GM21576 (cell line): Measurements from ENCODE around the gene CTNNA3.
"Not testable (repeated sequence)": the region's sequence is repeated elsewhere in the genome, so short reads cannot be mapped to it uniquely, and the experiment has no call there.

Experiments
- ATAC-seq: cut with Tn5 transposase; IDR thresholded peaks from one replicate; pipeline ENCODE4 v1.9.1; 2021; ENCODE audit warnings: mild to moderate bottlenecking, moderate library complexity; ENCODE audit not compliant: unreplicated experiment

The CTNNA3 gene

DNA sequence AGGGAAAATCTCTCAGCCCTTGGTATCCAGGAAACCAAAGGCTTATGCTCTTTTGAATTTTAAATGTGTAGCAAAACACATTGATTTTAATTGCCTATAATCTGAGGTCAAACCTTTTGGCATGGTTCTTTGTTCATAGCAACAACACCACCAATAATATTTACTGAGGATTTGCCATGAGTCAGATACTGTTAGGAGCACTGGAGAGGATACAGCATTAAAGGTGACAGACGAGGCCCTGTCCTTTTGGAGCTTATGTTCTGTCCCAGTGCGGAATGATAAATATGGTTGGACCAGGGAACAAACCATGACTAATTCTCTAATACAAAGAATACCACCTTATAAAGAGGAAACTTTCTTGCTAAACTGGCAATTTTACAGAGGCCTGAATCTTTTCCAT, 176.6 kb downstream of the CTNNA3 start:
- no peak for ATAC-seq

- ATAC-seq, result no peak
Measured at GRCh38 chr10:67518756-67519155, 177.2 kb downstream of the CTNNA3 start.

GRCh38 chr10:67518043-67518442, 178.0 kb downstream of the CTNNA3 start:
- ATAC-seq, result no peak

DNA sequence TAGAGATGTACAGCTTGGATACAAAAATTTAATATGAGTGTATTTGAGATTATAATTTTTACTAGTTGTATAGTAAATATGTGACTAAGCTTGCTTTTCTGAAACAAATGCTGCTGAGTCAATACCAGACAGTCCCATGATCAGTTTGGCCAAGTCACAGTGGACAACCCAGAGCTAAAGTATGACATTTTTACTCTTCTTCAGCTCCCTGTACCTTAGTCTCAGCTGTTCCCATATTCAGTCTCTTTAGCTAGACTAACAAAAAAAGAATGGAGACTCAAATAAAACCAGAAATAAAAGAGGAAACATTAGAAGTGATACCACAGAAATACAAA, 189.3 kb downstream of the CTNNA3 start:
- ATAC-seq, result no peak

DNA sequence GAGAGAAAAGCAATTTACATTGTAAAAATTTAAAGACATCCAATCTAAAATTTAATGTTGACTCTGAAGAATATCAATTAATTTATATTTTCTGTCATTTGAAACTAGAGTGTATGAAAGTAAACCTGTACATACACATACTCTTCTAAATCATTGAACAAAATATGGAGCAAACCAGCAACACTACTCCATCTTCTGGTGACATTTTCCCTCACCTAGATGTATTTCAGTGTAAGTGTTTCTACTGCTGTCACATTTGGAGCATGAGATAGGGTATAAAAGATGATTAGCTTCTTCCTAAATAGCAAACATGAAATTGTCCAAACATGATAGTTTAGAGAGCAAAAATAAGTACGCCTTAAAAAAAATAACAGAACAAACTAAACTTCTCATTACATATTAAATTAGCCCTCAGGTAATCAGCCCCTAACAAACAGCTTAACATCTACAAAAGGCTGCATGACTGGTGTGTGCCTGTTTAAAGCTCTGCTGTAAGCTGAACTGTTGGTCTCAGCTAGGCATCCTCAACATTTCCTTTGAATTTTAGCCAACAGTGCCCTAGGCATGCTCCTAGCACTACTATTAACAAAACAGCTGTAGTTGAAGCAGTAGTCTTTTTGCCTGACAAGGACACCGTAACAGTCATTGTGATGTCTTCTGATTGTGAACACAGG, 189.8 kb downstream of the CTNNA3 start:
- no peak for ATAC-seq

DNA sequence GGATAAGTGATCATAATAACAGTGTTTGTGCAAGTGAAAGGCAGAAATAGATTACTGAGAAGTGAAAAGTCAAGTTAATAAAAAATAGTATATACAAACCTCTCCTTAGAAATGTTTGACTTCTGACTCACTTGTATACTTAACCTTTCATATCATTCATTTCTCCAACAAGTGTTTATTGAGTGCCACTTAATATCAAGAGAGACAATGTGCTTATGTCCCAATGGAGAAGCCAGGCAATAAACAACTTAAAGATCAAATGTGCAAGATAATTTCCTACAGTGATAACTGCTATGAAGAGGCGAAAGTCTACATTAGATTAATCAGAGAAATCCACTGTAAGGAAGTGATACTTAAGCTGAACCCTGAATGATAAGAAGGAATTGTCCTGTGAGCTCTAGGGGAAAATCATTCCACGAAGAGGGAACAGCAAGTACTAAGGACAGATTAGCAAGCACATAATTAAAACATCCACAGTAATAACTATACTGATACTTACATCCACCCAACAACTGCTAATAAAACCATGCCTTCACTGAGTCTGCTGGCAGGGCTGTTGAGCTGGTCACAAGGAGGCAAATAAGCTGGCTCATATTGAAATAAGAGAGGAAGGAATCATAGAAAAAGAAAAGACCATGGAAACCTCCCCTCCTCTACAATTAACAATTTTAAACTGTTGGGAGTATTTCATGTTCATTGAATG, 203.5 kb downstream of the CTNNA3 start:
- ATAC-seq, result no peak

DNA sequence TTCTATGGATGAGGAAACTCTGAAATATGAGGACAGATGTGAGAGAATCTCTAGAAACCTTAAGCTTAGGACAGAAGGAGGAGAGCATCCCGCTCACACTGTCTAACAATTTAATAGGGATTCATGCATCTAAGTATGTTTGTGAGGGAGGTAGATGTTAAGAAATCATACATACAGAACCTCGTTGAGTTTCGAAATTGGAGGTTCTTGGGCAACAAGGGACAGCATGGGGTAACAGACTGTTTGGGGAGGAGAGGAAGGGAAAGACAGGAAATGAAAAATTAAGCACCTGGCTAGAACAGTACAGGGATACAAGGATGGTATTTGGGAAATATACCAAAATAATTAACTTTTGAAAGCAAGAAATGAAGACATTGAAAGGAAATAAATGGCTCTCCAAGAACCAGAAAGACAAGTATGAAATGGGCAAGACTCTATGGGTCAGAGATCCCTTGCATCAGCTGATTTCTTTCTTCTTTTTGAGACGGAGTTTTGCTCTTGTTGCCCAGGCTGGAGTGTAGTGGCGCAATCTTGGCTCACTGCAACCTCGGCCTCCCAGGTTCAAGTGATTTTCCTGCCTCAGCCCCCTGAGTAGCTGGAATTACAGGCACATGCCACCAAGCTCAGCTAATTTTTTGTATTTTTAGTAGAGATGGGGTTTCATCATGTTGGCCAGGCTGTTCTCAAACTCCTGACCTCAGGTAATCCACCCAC, 207.9 kb downstream of the CTNNA3 start:
- ATAC-seq, result no peak

DNA sequence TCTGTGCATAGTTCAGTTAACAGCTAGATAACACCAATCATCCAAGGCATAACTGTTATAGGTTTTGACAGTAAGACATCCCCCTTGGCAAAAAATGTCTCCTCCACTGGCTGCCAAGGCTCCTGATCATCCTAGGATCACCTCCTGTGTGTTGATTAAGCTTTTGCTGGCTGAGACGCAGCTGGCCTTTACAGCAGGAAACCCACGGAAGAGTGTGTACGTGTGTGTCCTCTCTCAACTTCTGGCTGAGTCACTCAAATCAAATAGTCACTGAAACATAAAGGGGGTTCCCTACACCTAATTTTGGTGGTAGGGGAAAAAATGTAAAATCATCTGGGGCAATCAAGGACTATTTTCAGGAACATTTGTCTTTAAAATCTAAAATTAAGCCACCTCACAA, 208.8 kb downstream of the CTNNA3 start:
- no peak for ATAC-seq

GRCh38 chr10:67477868-67478267, 218.1 kb downstream of the CTNNA3 start:
- no peak for ATAC-seq

- no peak for ATAC-seq
Measured at GRCh38 chr10:67476201-67476600, 219.8 kb downstream of the CTNNA3 start.

DNA sequence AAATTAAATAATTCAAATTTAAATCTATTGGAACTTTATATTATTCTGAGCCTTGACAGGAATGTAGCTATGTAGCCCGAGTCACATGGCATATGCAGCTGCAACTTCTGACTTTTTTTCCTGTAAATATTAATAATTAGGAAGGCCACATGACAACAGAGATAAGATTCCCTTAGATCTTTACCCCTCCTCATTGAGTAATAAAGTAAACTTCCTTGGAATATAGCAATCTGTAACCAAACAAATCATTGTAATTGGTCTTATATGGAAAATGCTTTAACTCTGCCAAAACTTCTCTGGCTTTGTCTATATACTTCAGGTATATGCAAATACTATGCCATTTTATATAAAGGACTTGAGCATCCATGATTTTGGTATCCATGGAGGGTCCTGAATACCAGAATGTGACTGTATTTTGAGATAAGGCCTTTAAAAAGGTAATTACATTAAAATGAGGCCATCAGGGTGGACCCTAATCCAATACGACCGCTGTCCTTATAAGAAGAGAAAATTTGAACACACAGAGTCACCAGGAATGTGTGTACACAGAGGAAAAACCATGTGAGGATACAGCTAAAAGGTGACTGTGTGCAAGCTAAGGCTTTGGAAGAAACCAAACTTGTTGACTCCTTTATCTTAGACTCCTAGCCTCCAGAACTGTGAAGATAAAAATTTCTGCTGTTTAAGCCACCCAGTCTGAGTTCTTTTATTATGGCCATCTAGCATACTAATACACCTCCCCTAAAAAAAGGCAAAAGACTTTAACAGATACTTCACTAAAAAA, 222.0 kb downstream of the CTNNA3 start:
- ATAC-seq, result no peak

GRCh38 chr10:67471022-67471421, 225.0 kb downstream of the CTNNA3 start:
- ATAC-seq, result no peak

GRCh38 chr10:67464278-67464677, 231.7 kb downstream of the CTNNA3 start:
- no peak for ATAC-seq

- ATAC-seq, result no peak
Measured at GRCh38 chr10:67452892-67453291, 243.1 kb downstream of the CTNNA3 start.

- no peak for ATAC-seq
Measured at GRCh38 chr10:67438605-67439304, 257.2 kb downstream of the CTNNA3 start.

DNA sequence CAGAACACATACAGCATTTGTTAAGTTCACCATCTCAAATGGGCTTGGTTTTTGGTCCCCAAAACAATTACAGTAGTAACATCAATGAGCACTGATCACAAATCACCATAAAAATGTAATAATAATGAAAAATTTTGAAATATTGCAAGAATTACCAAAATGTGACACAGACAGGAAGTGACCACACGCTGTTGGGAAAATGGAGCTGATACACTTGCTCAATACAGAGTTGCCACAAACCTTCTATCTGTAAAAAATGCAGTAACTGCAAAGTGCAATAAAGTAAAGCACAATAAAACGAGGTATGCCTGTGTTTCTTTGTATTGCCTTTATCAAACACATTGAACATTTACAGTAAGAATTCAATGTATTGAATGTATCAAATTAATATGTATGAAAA, 262.7 kb downstream of the CTNNA3 start:
- no peak for ATAC-seq

DNA sequence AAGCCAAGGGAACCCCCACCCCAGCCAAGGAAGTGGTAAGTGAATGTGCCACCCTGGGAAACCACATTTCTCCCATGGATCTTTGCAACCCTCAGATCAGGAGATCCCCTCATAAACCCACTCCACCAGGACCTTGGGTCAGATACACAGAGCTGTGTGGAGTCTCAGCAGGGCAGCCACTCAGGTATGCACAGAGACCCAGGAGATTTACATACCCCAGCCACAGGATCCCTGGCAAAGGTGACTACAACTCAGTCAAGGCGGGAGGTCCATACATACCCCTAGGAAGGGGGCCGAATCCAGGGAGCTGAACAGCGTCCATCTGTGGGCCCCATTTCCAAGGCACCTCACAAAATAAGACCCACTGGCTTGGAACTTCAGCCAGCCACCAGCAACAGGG, 293.4 kb downstream of the CTNNA3 start:
- no peak for ATAC-seq

DNA sequence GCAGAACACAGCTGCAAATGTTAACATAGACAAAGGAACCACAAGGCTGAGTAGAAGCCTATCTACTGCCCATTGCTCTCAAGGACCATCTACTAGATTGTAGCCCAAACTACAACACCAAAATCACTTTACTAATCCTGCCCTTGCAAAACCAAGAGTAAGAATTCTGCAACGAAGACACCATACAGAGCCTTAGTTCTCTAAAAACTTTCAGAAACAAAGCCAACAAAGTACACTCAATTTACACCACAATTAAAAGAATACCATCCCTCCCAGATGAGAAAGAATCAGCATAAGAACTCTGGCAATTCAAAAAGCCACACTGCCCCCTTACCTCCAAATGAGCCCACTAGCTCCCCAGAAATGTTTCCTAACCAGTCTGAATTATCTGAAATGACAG, 294.3 kb downstream of the CTNNA3 start:
- ATAC-seq, result no peak

DNA sequence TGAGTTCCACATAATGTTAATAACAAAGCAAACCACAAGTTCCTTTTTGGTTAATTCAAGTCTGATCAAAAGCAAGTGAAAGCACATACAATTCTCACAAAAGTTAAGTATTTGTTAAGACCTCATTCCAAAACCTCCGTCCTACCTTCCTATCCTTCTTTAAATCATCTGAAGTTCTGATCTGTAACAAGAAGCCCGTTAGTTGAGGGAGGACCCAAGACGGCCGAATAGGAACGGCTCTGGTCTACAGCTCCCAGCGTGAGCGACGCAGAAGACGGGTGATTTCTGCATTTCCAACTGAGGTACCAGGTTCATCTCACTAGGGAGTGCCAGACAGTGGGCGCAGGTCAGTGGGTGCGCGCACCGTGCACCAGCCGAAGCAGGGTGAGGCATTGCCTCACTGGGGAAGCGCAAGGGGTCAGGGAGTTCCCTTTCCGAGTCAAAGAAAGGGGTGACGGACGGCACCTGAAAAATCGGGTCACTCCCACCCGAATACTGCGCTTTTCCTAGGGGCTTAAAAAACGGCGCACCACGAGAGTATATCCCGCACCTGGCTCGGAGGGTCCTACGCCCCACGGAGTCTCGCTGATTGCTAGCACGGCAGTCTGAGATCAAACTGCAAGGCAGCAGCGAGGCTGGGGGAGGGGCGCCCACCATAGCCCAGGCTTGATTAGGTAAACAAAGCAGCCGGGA, 309.0 kb downstream of the CTNNA3 start:
- ATAC-seq, result not testable (repeated sequence)

GRCh38 chr10:67386260-67386659, 309.7 kb downstream of the CTNNA3 start:
- ATAC-seq, result no peak
